ENCODE data around the gene CCT8.
"Not testable (repeated sequence)": the region's sequence is repeated elsewhere in the genome, so short reads cannot be mapped to it uniquely, and the experiment has no call there.

The CCT8 gene

DNA sequence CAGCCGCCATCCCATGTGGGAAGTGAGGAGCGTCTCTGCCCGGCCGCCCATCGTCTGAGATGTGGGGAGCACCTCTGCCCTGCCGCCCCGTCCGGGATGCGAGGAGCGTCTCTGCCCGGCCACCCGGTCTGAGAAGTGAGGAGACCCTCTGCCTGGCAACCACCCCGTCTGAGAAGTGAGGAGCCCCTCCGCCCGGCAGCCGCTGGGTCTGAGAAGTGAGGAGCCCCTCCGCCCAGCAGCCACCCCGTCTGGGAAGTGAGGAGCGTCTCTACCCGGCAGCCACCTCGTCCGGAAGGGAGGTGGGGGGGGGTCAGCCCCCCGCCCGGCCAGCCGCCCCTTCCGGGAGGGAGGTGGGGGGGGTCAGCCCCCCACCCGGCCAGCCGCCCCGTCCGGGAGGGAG lies 62.2 kb downstream of the CCT8 start:
- DNase-seq = not testable (repeated sequence)

DNA sequence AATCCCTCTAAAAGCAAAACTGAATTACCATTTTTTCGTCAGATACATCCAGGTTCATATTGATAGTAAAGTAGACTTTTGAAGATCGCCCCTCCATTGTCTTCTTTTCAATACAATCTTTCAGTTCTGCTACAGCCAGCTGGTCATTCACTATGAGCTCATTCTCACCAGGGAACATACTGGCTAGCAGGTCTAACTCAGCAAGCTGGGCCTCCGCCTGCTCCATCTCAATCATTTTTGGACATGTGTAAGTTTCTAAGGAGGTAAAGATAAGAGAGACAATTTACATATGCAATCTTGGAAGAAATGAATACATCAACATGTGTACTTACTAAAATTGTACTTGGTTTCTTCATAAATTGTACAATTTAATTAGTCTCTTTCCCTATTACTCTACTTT lies 65.1 kb downstream of the CCT8 start:
- DNase-seq = no peak

DNA sequence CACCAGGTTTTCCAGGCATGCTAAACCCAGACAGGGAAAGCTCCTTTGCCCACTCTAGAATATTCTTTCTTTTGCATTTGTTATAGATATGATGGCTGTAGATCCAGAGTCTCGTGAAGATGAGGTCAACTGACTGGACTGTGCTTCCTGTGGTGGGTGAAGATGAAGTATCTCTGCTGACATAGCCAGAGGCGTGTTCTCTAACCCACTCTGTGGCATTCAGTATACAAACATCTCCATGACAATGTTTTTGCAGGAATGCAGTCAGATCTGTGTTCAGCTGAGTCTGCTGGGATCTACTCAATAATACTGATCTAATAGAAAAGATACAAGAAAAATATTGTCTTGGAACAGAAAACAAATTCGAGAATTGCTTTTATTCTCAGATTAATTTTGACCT lies 65.6 kb downstream of the CCT8 start:
- no peak for DNase-seq

DNA sequence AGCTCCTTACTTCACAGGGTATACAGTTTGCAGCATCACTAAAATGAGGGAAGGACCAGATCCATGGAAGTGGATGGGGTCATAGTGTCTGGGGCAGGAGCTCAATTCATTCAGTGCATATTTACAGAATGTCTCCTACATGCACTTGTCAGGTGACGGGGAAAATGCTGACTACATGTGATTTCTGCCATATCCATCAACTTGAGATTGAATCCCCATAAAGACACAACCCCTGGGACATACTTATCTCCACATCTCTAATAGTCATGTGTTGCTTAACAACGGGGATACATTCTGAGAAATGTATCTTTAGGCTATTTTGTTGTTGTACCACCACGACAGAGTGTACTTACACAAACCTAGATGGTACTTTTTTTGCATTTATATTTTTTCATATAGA lies 66.3 kb downstream of the CCT8 start:
- DNase-seq = no peak
